Stimulated activated CD4-positive, alpha-beta T cell treated with anti-CD3 and anti-CD28 coated beads, Interleukin-1b, Interleukin-23, amount 100 ng/mL, for 24 hours (primary cell): Measurements from ENCODE around the gene AP4B1.

ENCODE experiments used
- DNase-seq, 4 experiments: peaks; one replicate each; pipeline ENCODE4 v3.0.0-alpha.2; 2020; ENCODE audit warnings: low read depth in 4 of 4, low spot score in 1 of 4

Gene AP4B1

DNA sequence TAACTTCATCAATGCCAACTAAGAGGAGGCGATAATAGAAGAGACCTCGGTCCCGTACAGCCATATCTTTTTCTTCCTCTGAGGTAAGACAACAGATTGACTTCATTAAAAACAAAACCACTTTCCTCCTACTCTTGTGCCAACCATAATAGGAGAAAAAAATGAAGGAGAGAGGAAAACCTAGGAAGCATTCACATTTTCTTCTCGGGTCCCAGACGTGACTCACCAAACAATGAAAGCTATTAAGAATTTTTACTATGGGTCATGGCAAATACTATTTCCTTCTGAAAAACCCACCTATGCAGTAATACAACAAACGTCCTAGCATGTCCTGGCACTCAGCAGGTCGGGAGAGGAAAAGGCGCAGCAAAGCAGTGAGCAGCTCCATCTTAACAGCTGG, 8.6 kb downstream of the AP4B1 start:
- DNase-seq, result no peak

DNA sequence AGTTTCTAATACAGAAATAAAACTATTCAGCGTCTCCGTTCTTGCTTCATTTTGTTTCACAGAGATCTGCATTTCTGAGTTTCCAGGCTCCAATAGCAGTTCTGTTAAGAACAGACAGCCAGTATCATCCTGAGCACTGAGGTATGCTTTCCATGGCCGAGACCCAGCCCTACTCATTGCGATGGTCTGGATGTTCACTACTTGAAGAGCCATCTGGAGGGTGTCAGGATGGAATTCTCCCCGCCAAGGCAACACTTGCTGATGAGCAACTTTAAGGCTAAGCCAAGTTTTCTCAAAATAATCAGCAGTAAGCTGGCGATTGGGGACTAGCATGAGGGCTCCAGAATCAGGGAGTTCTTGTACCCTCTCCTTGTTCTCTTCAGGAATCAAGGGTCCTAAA, 9.5 kb downstream of the AP4B1 start:
- DNase-seq, result no peak

GRCh38 chr1:113893267-113893666, 11.3 kb downstream of the AP4B1 start:
- DNase-seq, result no peak

DNA sequence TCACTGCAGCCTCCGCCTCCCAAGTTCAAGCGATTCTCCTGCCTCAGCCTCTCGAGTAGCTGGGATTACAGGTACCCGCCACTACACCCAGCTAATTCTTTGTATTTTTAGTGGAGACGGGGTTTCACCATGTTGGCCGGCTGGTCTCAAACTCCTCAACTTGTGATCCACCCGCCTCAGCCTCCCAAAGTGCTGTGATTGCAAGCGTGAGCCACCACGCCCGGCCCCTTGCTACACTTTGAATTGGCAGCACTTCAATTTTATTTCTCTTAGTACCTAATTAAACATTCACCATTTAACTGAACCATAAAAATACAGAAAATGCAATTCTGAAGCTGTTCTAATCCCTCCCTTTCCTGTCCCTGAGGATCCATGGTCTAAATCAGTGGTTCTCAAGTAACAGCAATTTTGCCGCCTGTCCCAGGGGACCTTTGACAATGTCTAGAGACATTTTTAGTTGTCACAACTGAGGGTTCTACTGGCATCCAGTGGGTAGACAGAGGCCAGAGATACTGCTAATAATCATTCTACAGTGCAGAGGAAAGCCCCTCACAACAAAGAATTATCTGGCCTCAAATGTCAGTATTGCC, 12.9 kb downstream of the AP4B1 start:
- DNase-seq, result no peak

DNA sequence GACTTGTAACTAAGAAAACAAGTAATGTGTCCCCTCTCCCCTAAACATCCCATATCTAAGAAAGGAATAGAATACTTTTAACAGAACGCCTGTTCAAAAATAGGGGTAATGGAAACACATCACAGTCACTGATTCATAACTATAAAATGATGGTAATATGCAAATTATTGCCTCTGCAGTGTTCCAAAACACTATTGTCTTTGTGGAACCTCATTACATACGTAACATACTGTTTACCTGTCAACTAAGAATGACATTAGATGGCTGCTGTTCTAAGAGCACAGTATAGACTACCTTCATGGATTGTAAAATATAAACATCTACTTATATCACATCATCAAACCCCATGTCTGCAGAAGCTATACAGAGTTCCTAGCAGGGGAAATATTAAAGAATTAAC, 13.8 kb downstream of the AP4B1 start:
- DNase-seq, result no peak

DNA sequence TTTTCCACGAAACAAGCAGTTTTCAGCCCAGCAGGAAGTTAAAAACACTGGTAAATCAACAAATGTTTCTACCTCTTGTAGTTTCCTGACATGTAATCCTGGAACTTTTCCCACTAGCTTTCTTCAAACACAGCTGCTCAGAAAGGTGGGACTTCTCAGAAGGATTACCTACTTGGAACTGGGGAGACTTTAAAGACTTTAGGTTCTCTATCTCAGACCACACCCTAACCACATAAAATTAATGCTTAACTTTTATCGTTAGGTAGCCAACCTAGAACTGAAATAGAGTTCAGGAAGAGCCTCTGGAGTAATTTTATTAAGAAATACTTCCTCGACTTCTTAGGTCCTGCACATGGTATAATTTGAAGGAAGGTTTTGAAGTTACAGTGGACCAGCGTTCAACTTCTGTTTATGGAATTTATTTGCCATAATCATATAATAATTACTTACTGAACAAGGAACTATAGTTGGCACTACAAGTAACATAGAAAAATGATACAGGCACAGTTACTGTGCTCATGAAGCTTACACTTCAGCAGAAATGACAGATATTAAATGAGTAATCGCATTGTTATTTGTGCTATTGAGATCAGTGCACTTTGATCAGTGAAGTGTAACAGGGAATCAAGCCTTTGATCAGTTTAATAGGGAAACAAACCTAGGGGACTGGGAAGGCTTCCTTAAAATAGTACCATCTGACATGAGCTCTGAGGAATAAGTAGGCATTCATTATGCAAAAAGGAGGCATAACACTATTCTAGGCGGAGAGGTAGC, 17.0 kb downstream of the AP4B1 start, which contains the start of gene BCL2L15:
Gene BCL2L15, minus strand, starts transcription at position 180 of the 774 bp plus-strand sequence. CDS start 206 bp downstream, outside the sequence.
- DNase-seq, result no peak

DNA sequence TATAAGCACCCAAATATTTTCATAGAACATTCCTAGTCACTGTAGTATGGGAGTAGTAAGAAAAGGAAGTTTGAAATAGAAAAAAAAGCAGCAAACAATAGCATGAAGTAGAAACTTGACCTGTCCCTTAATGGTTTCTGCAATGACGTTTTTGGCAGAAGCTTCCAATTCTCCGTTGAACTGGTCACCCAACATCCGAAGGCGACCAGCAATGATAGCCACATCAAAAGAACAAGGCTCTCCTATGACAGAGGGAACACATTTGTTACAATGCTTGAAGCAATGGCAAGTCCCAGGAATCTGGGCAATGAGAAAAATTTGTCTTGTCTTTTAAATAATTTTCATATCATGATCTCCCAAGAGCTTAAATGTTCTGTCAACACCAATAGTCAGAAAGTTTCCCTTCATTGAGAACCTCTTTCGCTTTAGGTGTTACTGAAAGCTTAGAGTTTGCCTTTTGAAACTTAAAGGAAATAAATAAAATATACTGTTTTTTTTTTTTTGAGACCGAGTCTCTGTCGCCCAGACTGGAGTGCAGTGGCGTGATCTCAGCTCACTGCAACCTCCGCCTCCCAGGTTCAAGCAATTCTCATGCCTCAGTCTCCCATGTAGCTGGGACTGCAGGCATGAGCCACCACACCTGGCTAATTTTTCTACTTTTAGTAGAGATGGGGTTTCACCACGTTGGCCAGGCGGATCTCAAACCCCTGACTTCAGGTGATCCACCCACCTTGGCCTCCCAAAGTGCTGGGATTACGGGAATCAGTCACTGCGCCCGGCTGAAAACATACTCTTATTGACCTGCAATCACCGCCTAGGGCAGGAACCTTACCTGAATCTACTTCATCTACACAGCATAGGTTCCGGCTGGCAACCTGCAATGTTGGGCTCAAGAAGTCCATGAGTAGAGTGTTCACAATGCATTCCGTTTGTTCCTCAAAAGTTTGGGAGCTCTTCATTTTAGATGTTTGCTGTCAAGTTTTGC, 17.9 kb downstream of the AP4B1 start:
- no peak for DNase-seq

DNA sequence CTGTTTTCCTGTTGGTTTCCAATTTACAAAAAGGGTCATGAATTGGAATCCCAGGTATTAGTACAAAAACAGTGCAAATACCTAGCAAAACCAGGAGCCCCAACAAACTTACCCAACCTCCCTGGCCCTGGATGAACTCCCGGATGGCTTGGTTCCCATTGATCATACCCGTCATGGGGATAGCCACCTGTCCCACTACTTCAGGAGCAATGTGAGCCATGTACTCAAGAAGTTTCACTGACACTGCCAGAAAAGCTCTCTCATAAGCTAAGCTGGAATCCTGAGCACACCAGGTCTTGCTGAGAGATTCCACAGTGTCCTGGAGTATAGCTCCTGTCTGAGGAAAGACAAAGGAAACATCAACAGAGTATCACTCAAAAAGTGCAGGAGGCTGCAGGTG, 22.9 kb downstream of the AP4B1 start:
- DNase-seq, result no peak

- no peak for DNase-seq
These were observed 24.9 kb downstream of the AP4B1 start for GRCh38 chr1:113879739-113880038.

DNA sequence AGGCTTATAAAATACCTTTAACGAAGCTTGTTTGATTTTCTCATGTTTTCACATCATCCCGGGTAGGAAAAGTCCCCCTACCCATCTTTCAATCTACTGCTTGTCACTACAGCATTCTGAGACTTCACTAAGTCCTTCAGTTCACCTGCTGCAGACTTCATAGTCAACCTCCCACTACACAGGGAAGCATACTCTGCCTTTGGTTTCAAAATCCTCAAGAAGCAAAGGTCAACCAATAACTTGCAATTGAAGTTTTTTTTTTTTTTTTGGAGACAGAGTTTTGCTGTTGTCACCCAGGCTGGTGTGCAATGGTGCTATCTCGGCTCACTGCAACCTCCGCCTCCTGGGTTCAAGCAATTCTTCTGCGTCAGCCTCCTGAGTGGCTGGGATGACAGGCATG, 28.4 kb downstream of the AP4B1 start:
- DNase-seq, result no peak

GRCh38 chr1:113875714-113876113, 28.9 kb downstream of the AP4B1 start:
- no peak for DNase-seq

GRCh38 chr1:113874012-113874879, 30.4 kb downstream of the AP4B1 start:
- DNase-seq, result no peak

DNA sequence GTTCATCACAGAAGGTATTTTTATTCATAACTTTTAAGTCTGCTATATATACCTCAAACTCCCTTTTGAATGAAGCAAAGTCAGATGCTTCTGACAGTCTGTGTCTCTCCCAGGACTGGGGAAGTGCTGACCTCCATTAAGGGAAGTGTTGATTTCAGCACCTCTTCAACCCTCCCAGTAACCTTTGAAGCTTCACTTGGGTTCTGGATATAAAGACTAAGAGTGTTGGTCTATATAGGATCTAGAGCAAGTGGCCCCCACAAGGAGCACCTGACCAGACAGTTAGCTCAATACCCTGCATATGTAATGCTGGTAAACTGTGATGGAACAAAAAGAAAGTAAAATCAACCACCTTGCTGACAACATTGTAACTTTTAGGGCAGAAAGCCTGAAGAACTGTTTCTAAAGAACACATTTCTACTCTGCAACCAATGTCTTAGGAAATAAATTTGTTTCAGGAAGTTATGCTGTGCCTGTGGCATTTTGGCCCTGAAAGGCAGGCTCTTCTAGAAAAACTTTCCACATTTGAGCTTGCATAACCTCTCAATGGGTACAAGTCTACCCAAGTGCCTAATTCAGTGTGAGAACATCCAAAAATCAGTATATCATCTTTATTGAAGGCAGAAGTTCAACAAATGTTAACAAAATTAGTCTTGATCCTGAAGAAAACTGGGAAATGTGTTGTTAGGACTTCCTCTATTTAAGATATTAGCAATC, 32.2 kb downstream of the AP4B1 start:
- DNase-seq, result no peak

DNA sequence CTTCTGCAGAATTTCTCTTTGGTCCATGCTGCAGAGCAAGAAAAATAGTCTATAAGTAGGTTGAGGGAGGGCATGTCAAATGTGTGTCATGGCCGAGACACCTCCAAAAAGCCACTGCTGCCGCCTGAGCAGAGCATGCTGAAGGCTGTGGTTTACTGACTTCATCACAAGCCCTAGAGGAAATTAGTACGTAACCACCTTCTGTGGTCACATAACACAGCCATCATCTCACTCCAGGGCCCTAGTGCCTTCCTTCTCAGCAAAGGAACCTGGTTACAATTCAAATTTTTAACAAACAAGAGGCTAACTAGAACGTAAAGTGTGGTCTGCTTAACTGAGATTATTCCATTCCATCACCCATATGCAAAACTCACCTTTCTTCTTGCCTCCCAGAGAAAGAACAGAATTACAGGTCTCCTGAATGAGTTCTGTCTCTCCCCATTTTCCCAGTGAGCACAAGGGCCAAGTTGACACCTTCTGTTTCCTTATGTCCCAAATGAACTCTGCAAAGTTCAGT, 32.9 kb downstream of the AP4B1 start, which contains the start of gene PTPN22:
Gene PTPN22, minus strand, starts transcription at position 116 of the 517 bp plus-strand sequence.
- DNase-seq, result peak; percentile 44 to 60 (median 54)

GRCh38 chr1:113870778-113871177, 33.8 kb downstream of the AP4B1 start:
- DNase-seq, result no peak

- no peak for DNase-seq
These were observed 36.1 kb downstream of the AP4B1 start for GRCh38 chr1:113868387-113869083.

DNA sequence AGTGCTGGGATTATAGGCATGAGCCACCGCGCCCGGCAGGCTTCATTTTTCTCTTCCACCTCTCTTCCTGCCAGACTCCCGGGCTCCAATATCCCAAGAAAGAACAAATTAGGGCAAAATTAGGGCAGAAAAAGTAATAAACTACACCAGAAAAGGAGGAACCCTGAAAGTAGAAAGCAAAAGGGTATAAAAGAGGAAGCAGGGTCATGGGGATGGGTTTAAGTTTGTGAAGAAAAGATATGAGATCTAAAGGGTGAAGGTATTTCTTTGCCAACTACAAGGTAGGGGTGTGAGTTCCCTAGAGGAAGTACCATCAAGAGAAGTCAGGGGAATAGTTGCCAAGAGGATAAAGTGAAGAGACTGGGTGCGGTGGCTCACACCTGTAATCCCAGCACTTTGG, 43.0 kb downstream of the AP4B1 start:
- no peak for DNase-seq

DNA sequence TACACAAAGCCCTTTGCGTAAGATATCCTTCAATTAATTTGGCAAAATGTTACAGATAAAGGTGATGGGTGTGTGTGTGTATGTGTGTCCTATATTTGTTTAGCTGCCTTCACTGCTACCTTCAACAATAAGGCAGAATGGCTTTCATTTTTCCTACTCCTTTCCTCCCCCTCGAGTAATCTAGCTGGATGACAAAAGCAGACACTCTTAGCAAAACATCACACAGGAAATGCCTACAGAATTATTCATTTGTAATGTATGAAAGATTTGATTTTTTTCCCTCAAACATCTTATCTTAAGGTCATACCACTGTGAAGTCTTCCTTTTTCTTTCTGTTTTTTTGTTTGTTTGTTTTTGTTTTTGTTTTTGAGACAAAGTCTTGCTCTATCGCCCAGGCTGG, 43.7 kb downstream of the AP4B1 start:
- DNase-seq, result no peak

DNA sequence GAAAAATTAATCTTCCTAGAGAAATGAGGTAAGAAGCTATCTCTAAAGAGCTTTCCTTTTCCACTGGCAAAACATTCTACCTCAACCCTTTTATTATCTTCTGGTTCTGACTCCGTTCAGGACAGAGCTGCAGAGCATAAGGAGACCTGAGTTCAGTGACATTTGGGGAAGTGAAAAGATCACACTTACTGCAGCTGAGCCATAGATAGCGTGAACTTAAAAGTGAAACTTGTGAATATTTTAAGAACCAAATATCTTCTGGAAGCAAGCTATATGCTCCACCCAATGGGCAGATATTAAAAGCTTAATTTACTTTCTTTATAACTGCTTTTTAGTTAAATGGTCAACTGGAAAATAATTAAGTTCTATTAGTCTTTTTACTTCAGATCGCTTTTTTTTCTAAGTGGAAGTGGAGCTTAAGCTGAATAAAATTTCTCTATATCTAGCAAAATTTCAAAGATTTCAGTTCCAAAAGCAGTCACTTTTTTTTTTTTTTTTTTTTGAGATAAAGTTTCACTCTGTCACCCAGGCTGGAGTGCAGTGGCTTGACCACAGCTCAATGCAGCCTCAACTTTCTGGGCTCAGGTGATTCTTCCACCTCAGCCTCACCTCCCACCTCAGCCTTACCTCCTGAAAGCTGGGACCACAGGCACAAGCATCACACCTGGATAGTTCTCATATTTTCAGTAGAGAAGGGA, 45.0 kb downstream of the AP4B1 start:
- DNase-seq, result no peak
